Endothelial cell of umbilical vein (primary cell): ENCODE data around the gene CREB3.

Experiments
- EZH2 ChIP-seq: IDR thresholded peaks from 2 replicates; pipeline ENCODE4 v1.6.1; 2012; ENCODE audit warnings: borderline replicate concordance, low read depth, mild to moderate bottlenecking, moderate library complexity, low read length, inconsistent platforms; ENCODE audit not compliant: severe bottlenecking
- FOS ChIP-seq: IDR thresholded peaks from 2 replicates; pipeline ENCODE4 v1.6.1; 2011; ENCODE audit warnings: mild to moderate bottlenecking, low read length, moderate library complexity, borderline replicate concordance; ENCODE audit not compliant: insufficient read depth
- GATA2 ChIP-seq: IDR thresholded peaks from 2 replicates; pipeline ENCODE4 v1.7.0; 2011; ENCODE audit warnings: low read depth, mild to moderate bottlenecking, moderate library complexity, mixed read lengths, low read length; ENCODE audit not compliant: insufficient read length, insufficient read depth
- POLR2A ChIP-seq: IDR thresholded peaks from 2 replicates; pipeline ENCODE4 v1.6.1; 2012; ENCODE audit warnings: low read depth, mild to moderate bottlenecking, control low read depth, low read length
- POLR2AphosphoS5 ChIP-seq: IDR thresholded peaks from 2 replicates; pipeline ENCODE4 v1.6.1; 2012; ENCODE audit warnings: low read depth, mild to moderate bottlenecking, control low read depth, low read length, moderate library complexity; ENCODE audit not compliant: insufficient read depth
- TF ChIP-seq, protein P1 (sequence below), 2 donors: IDR thresholded peaks; 1 replicate in 1 of 2; 2 replicates in 1 of 2; pipeline ENCODE4 v1.5.1; 2011; ENCODE audit warnings: low read length in 2 of 2, mild to moderate bottlenecking in 2 of 2, moderate library complexity in 2 of 2, control low read depth in 1 of 2, inconsistent platforms in 1 of 2, low read depth in 1 of 2; ENCODE audit not compliant: insufficient read depth in 1 of 2; ENCODE audit errors: extremely low read depth in 1 of 2
- TF ChIP-seq, protein P2 (sequence below): IDR thresholded peaks from 2 replicates; pipeline ENCODE4 v1.6.1; 2011; ENCODE audit not compliant: insufficient read depth, insufficient read length

DNA sequence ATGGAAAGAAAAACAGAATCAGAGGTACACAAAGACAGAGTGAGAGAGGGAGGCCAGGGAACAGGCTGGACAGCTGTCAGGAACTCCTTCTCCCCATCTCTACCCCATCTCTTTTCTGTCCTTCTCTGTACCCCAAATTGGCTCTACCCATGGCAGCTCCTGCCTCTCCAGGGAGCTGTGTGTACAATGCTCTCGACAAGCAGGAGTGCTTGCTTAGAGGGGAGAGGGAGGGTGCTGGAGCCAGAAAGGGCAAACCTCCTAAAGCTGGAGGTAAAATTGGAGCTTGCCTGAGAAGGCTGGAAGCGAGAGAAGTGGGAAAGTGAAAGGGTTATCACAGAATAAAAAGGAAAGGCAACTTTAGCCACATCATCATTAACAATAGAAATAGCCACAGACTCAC is 49.1 kb upstream of the CREB3 start:
- TF ChIP-seq, protein P1, sequence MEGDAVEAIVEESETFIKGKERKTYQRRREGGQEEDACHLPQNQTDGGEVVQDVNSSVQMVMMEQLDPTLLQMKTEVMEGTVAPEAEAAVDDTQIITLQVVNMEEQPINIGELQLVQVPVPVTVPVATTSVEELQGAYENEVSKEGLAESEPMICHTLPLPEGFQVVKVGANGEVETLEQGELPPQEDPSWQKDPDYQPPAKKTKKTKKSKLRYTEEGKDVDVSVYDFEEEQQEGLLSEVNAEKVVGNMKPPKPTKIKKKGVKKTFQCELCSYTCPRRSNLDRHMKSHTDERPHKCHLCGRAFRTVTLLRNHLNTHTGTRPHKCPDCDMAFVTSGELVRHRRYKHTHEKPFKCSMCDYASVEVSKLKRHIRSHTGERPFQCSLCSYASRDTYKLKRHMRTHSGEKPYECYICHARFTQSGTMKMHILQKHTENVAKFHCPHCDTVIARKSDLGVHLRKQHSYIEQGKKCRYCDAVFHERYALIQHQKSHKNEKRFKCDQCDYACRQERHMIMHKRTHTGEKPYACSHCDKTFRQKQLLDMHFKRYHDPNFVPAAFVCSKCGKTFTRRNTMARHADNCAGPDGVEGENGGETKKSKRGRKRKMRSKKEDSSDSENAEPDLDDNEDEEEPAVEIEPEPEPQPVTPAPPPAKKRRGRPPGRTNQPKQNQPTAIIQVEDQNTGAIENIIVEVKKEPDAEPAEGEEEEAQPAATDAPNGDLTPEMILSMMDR (IDR thresholded peaks at IDR 0.05; ENCODE audit: extremely low read depth in 1 of 2, insufficient read depth in 1 of 2, low read depth in 1 of 2, low read length in 2 of 2): no peak
- TF ChIP-seq EZH2 (no peak), GATA2 (no peak), POLR2A (no peak), POLR2AphosphoS5 (no peak), FOS (no peak)
- TF ChIP-seq, protein P2, sequence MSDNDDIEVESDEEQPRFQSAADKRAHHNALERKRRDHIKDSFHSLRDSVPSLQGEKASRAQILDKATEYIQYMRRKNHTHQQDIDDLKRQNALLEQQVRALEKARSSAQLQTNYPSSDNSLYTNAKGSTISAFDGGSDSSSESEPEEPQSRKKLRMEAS: no peak
